HEK293T (cell line): Measurements from ENCODE around the gene RBM44.

Experiments used
- CTBP1 ChIP-seq: fragments of 450-650 bp; IDR thresholded peaks from 2 replicates; pipeline ENCODE4 v1.6.1; 2016; ENCODE audit warnings: borderline replicate concordance
- ELF4 ChIP-seq: fragments of 450-650 bp; IDR thresholded peaks from 2 replicates; pipeline ENCODE4 v1.6.1; 2017; ENCODE audit warnings: antibody characterized with exemption
- FOXK2 ChIP-seq: fragments of 450-650 bp; IDR thresholded peaks from 2 replicates; pipeline ENCODE4 v1.6.1; 2016; ENCODE audit warnings: mild to moderate bottlenecking
- HDGF ChIP-seq: fragments of 450-650 bp; IDR thresholded peaks from 2 replicates; pipeline ENCODE4 v1.6.1; 2017; ENCODE audit warnings: antibody characterized with exemption, borderline replicate concordance
- L3MBTL2 ChIP-seq: fragments of 450-650 bp; conservative IDR thresholded peaks from 2 replicates; pipeline ENCODE4 v1.6.1; 2016; ENCODE audit warnings: mild to moderate bottlenecking
- LEF1 ChIP-seq: fragments of 450-650 bp; IDR thresholded peaks from 2 replicates; pipeline ENCODE4 v1.6.1; 2017; ENCODE audit warnings: mild to moderate bottlenecking, borderline replicate concordance
- PKNOX1 ChIP-seq: fragments of 450-650 bp; IDR thresholded peaks from 2 replicates; pipeline ENCODE4 v1.6.1; 2016
- SP1 ChIP-seq: fragments of 450-650 bp; IDR thresholded peaks from 2 replicates; pipeline ENCODE4 v1.6.1; 2017
- SUZ12 ChIP-seq: fragments of 450-650 bp; IDR thresholded peaks from 2 replicates; pipeline ENCODE4 v1.6.1; 2016; ENCODE audit warnings: mild to moderate bottlenecking
- TARDBP ChIP-seq: fragments of 450-650 bp; IDR thresholded peaks from 2 replicates; pipeline ENCODE4 v1.6.1; 2016

GRCh38 chr2:237874585-237875161 lies 76.1 kb downstream of the RBM44 start:
- TF ChIP-seq HDGF (no peak), L3MBTL2 (no peak), LEF1 (no peak), SP1 (no peak), SUZ12 (no peak), PKNOX1 (no peak), CTBP1 (no peak), ELF4 (no peak), FOXK2 (no peak), TARDBP (no peak)
